Uterus (tissue), 4 donors: ENCODE data around the gene MED31. TPM values are rescaled to one million over a fixed set of nuclear protein-coding genes. Genes with fewer than 3 reads are reported as not detected.
"Not testable (repeated sequence)": the region's sequence is repeated elsewhere in the genome, so short reads cannot be mapped to it uniquely, and the experiment has no call there.

ENCODE experiments used
- DNase-seq, 2 donors: peaks; one replicate each; pipeline ENCODE4 v3.0.0-alpha.2; 2019 to 2020
- H3K27ac ChIP-seq, 2 donors: fragments of 200-600 bp; sonication (generic); 1 replicate in 1 of 2; 2 replicates in 1 of 2; pipeline ENCODE4 v1.5.1; 2016 to 2018
- H3K27me3 ChIP-seq, 2 donors: fragments of 200-600 bp; sonication (generic); one replicate each; pipeline ENCODE4 v1.5.1; 2018 to 2019; ENCODE audit warnings: control low read depth in 1 of 2
- H3K36me3 ChIP-seq, 2 donors: fragments of 200-600 bp; sonication (generic); one replicate each; pipeline ENCODE4 v1.5.1; 2019; ENCODE audit warnings: control low read depth in 1 of 2
- H3K4me1 ChIP-seq, 2 donors: fragments of 200-600 bp; sonication (generic); one replicate each; pipeline ENCODE4 v1.5.1; 2018 to 2019; ENCODE audit warnings: control low read depth in 1 of 2
- H3K4me3 ChIP-seq, 2 donors: fragments of 200-600 bp; sonication (generic); 1 replicate in 1 of 2; 2 replicates in 1 of 2; pipeline ENCODE4 v1.5.1; 2018 to 2019; ENCODE audit warnings: mild to moderate bottlenecking in 1 of 2
- H3K9me3 ChIP-seq, 2 donors: fragments of 200-600 bp; sonication (generic); one replicate each; pipeline ENCODE4 v1.5.1; 2019; ENCODE audit warnings: control low read depth in 1 of 2
- CTCF ChIP-seq, 4 experiments: fragments of 200-600 bp in 2 of 4; fragments of 450-650 bp in 2 of 4; sonication (generic) in 2 of 4; IDR thresholded peaks; one replicate each; pipeline ENCODE4 v1.5.1; 2016 to 2019; ENCODE audit warnings: antibody characterized with exemption in 4 of 4, mild to moderate bottlenecking in 2 of 4, moderate library complexity in 1 of 4
- POLR2A ChIP-seq, 2 donors: fragments of 450-650 bp; IDR thresholded peaks; one replicate each; pipeline ENCODE4 v1.6.1; 2016; ENCODE audit warnings: antibody characterized with exemption in 2 of 2, mild to moderate bottlenecking in 1 of 2, moderate library complexity in 1 of 2
- intact Hi-C: fragments of 100-400 bp; cut with DNase I; formaldehyde crosslinking; loops from one replicate; pipeline ENCODE4 v1.15.1; 2023; ENCODE audit warnings: low total_unique reads
- total RNA-seq, 4 donors: library from RNA; depleted of rRNA in 3 of 4; stranded (reverse); fragments of >200 nt in 3 of 4; gene quantifications; one replicate each; pipeline versions ENCODE4 v1.1.0 to v1.2.4, GENCODE V29; 2014 to 2023
- donor health status: DM: yes; HTN: yes; CAD: no.

MED31 gene
- total RNA-seq, 4 donors from 2014 or later, result 1.5 to 49.7 (median 15.7) TPM

- Histone ChIP-seq H3K27me3 (no peaks in the 10 kb centered on the region), H3K4me3 (no peak overlapping the region), H3K27ac (no peak overlapping the region), H3K4me1 (no peaks in the 10 kb centered on the region), H3K9me3 (no peaks in the 10 kb centered on the region), H3K36me3 (no peaks in the 10 kb centered on the region)
- intact Hi-C loops, result no loop called here
- TF ChIP-seq POLR2A (IDR thresholded peaks at IDR 0.05), result no peak
- no peak for TF ChIP-seq CTCF (IDR thresholded peaks at IDR 0.05)
- DNase-seq, result no peak
Measured at GRCh38 chr17:6695565-6695964, 44.2 kb upstream of the MED31 start.

GRCh38 chr17:6695051-6695450 lies 43.6 kb upstream of the MED31 start:
- H3K4me3 ChIP-seq, result no peak overlapping the region
- no peaks in the 10 kb centered on the region for H3K27me3 ChIP-seq
- TF ChIP-seq CTCF (IDR thresholded peaks at IDR 0.05), result no peak
- no peak for TF ChIP-seq POLR2A (IDR thresholded peaks at IDR 0.05)
- no peak overlapping the region for H3K27ac ChIP-seq
- H3K36me3 ChIP-seq, result no peaks in the 10 kb centered on the region
- intact Hi-C loops, result no loop called here
- no peak for DNase-seq
- no peaks in the 10 kb centered on the region for H3K9me3 ChIP-seq
- no peaks in the 10 kb centered on the region for H3K4me1 ChIP-seq

GRCh38 chr17:6691958-6692357 lies 40.6 kb upstream of the MED31 start:
- intact Hi-C loops, H3K27me3 ChIP-seq, H3K4me1 ChIP-seq, DNase-seq, H3K27ac ChIP-seq, H3K36me3 ChIP-seq, H3K9me3 ChIP-seq, H3K4me3 ChIP-seq: not testable (repeated sequence)

GRCh38 chr17:6691546-6691945 lies 40.1 kb upstream of the MED31 start:
- intact Hi-C loops, result no loop called here
- H3K36me3 ChIP-seq, result no peaks in the 10 kb centered on the region
- no peaks in the 10 kb centered on the region for H3K9me3 ChIP-seq
- no peak for DNase-seq
- no peak overlapping the region for H3K4me3 ChIP-seq
- H3K27ac ChIP-seq, result no peak overlapping the region
- no peaks in the 10 kb centered on the region for H3K27me3 ChIP-seq
- TF ChIP-seq POLR2A (IDR thresholded peaks at IDR 0.05) (no peak), CTCF (IDR thresholded peaks at IDR 0.05) (no peak)
- no peaks in the 10 kb centered on the region for H3K4me1 ChIP-seq

GRCh38 chr17:6690641-6691040 lies 39.2 kb upstream of the MED31 start:
- no peak for DNase-seq

More at GRCh38 chr17:6690641-6691040, 39.2 kb upstream of the MED31 start:
- H3K27ac ChIP-seq, result no peak overlapping the region
- H3K4me3 ChIP-seq, result no peak overlapping the region
- H3K36me3 ChIP-seq, result no peaks in the 10 kb centered on the region
- TF ChIP-seq POLR2A (IDR thresholded peaks at IDR 0.05) (no peak), CTCF (IDR thresholded peaks at IDR 0.05) (no peak)
- no peaks in the 10 kb centered on the region for H3K4me1 ChIP-seq
- intact Hi-C loops, result no loop called here
- no peaks in the 10 kb centered on the region for H3K9me3 ChIP-seq
- no peaks in the 10 kb centered on the region for H3K27me3 ChIP-seq
